Kidney (tissue), 14 donors: ENCODE measurements around the gene PTGER1. TPM values are rescaled to one million over a fixed set of nuclear protein-coding genes. Genes with fewer than 3 reads are reported as not detected.
A peak's percentile ranks its signal among the peaks of the same experiment; 100 is the strongest.

Experiments
- DNase-seq, 5 donors: peaks; one replicate each; pipeline ENCODE4 v3.0.0-alpha.2; 2013 to 2020
- FAIRE-seq: peaks from 2 replicates; lab custom pipeline; 2012; peaks lifted over from hg19 to GRCh38; lab: Jason Lieb, UNC
- H3K27ac ChIP-seq, 2 donors: one replicate each; pipeline ENCODE4 v1.7.0; 2013; ENCODE audit warnings: low read depth in 2 of 2, low read length in 2 of 2, inconsistent platforms in 1 of 2
- H3K27me3 ChIP-seq: one replicate; pipeline ENCODE4 v1.7.1; 2013; ENCODE audit warnings: low read length, inconsistent platforms; ENCODE audit not compliant: control insufficient read depth, insufficient read depth
- H3K36me3 ChIP-seq, 3 donors: one replicate each; pipeline versions ENCODE4 v1.7.0 to v1.7.1; 2013; ENCODE audit warnings: low read length in 3 of 3, control low read depth in 1 of 3, inconsistent platforms in 1 of 3; ENCODE audit not compliant: insufficient read depth in 3 of 3, control insufficient read depth in 2 of 3
- H3K4me1 ChIP-seq, 3 donors: one replicate each; pipeline versions ENCODE4 v1.7.0 to v1.7.1; 2013; ENCODE audit warnings: low read length in 3 of 3, inconsistent platforms in 1 of 3, low read depth in 1 of 3; ENCODE audit not compliant: control insufficient read depth in 2 of 3, insufficient read depth in 2 of 3
- H3K4me3 ChIP-seq, 3 donors: one replicate each; pipeline versions ENCODE4 v1.7.0 to v1.8.1; 2013; ENCODE audit warnings: low read length in 3 of 3, control low read depth in 1 of 3, inconsistent platforms in 1 of 3
- H3K9ac ChIP-seq, 3 donors: one replicate each; pipeline versions ENCODE4 v1.7.0 to v1.7.1; 2013; ENCODE audit warnings: low read length in 3 of 3, control low read depth in 1 of 3, inconsistent platforms in 1 of 3
- H3K9me3 ChIP-seq, 3 donors: one replicate each; pipeline versions ENCODE4 v1.7.0 to v1.7.1; 2013; ENCODE audit warnings: low read length in 3 of 3, control low read depth in 1 of 3, inconsistent platforms in 1 of 3; ENCODE audit not compliant: control insufficient read depth in 2 of 3, insufficient read depth in 1 of 3
- CTCF ChIP-seq: IDR thresholded peaks from 3 replicates; pipeline ENCODE4 v1.5.1; 2012; ENCODE audit warnings: mild to moderate bottlenecking, moderate library complexity, borderline replicate concordance; ENCODE audit not compliant: insufficient read depth; ENCODE audit errors: extremely low read depth
- intact Hi-C: fragments of 100-400 bp; cut with DNase I; formaldehyde crosslinking; loops from one replicate; pipeline ENCODE4 v1.11.1; 2022
- polyA plus RNA-seq: library from polyadenylated mRNA; stranded (reverse); fragments of 350-450 nt; fragmentation: Illumina TruSeq; extraction: RNeasy Lipid Tissue Mini Kit (QIAGEN cat#74804); gene quantifications from one replicate; pipeline ENCODE4 v1.2.3, GENCODE V29; 2014; ENCODE audit warnings: low read depth, low replicate concordance; ENCODE audit not compliant: insufficient read depth
- total RNA-seq: library from RNA; stranded (reverse); fragmentation: NEBNext Ultra II Directional; extraction: Animal tissue kit (Norgen Biotek cat#: 25700); gene quantifications from one replicate; pipeline ENCODE4 v1.2.1, GENCODE V29; 2021
- donor health status: control.
- donor health status: control.
- donor health status: control.
- donor health status: control.
- donor health status: control.
- donor health status: DM: yes; HTN: yes; CAD: no.
- donor health status: Normal renal cell carcinoma (clear cell type).

PTGER1 gene
- total and polyA plus RNA-seq, 2 donors from 2014 or later: 14.3 to 19.0 TPM

- peaks cover 0 to 2% (median 0%) of the 10 kb centered on the region in 3 donors for H3K36me3 ChIP-seq
- H3K27ac ChIP-seq: peak overlapping the region in 1 of 2 donors; percentile 43
- FAIRE-seq (no peak), DNase-seq (peak in 1 of 5 donors; percentile 67)
- peaks cover 2 to 17% (median 15%) of the 10 kb centered on the region in 3 donors for H3K4me1 ChIP-seq
- H3K27me3 ChIP-seq: no peaks in the 10 kb centered on the region
- intact Hi-C loops: no loop called here
- H3K9ac ChIP-seq: peak overlapping the region in 2 of 3 donors; percentile 69 to 85
- H3K4me3 ChIP-seq: peak overlapping the region; percentile 69 to 85 (median 73)
- H3K9me3 ChIP-seq: no peaks in the 10 kb centered on the region
- no peak for TF ChIP-seq CTCF
Measured at GRCh38 chr19:14494910-14495671, 19.9 kb upstream of the PTGER1 start.

- FAIRE-seq (no peak), DNase-seq (no peak)
- no peaks in the 10 kb centered on the region for H3K27me3 ChIP-seq
- TF ChIP-seq CTCF: no peak
- H3K4me3 ChIP-seq: peak overlapping the region in 1 of 3 donors; percentile 85
- no peaks in the 10 kb centered on the region for H3K9me3 ChIP-seq
- intact Hi-C loops: no loop called here
- H3K9ac ChIP-seq: peak overlapping the region in 1 of 3 donors; percentile 85
- peaks cover 0 to 2% (median 0%) of the 10 kb centered on the region in 3 donors for H3K36me3 ChIP-seq
- H3K27ac ChIP-seq: no peak overlapping the region
- H3K4me1 ChIP-seq: peaks cover 2 to 17% (median 15%) of the 10 kb centered on the region in 3 donors
Measured at GRCh38 chr19:14494411-14494810, 19.3 kb upstream of the PTGER1 start.

- peaks cover 2 to 17% (median 15%) of the 10 kb centered on the region in 3 donors for H3K4me1 ChIP-seq
- no peak for DNase-seq
- intact Hi-C loops: no loop called here
- FAIRE-seq: no peak
- H3K4me3 ChIP-seq: no peak overlapping the region
- H3K27me3 ChIP-seq: no peaks in the 10 kb centered on the region
- no peak for TF ChIP-seq CTCF
- H3K9me3 ChIP-seq: no peaks in the 10 kb centered on the region
- peaks cover 2 to 6% (median 3%) of the 10 kb centered on the region in 3 donors for H3K36me3 ChIP-seq
- H3K9ac ChIP-seq: no peak overlapping the region
- no peak overlapping the region for H3K27ac ChIP-seq
Measured at GRCh38 chr19:14492756-14493337, 17.7 kb upstream of the PTGER1 start.
